ENCODE results near the gene FAM124A.

DNA sequence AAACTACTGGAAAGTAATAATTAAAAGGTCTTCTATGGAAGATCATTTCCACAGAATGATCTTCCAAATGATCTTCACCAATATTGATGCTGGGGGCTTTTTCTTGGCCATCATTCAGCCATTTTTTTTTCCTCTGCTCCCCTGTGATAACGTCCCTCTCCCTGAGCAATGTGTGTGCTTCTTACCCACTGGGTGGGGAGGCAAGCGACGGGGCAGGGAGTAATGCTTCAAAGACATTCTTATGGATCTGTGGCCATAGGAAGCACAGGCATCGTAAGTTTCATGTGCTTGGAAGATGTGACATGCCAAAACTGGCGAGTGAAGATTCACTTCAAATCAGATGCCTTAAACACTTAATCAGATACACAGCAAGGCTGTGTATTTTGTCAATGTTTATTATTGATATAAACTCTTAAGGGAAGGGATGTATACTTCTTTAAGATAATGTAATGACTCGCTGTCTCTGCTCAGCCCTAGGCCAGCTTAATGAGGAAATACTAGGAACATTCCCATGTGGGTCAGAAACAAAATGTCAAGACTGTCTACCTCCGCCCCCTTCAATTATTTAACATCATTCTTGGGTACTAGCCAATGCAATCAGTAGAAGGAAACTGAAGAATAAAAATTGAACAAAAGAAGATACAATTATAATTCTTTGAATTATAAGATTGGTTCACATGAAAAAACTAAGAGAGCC lies 83.2 kb downstream of the FAM124A start:
- TF ChIP-seq POLR2AphosphoS5 (IDR thresholded peaks at IDR 0.05; ENCODE audit: low read depth, low read length) (no peak), SIN3A (IDR thresholded peaks at IDR 0.05; ENCODE audit: borderline replicate concordance, insufficient read depth, low read depth, low read length) (no peak)
- TF ChIP-seq, protein P1, sequence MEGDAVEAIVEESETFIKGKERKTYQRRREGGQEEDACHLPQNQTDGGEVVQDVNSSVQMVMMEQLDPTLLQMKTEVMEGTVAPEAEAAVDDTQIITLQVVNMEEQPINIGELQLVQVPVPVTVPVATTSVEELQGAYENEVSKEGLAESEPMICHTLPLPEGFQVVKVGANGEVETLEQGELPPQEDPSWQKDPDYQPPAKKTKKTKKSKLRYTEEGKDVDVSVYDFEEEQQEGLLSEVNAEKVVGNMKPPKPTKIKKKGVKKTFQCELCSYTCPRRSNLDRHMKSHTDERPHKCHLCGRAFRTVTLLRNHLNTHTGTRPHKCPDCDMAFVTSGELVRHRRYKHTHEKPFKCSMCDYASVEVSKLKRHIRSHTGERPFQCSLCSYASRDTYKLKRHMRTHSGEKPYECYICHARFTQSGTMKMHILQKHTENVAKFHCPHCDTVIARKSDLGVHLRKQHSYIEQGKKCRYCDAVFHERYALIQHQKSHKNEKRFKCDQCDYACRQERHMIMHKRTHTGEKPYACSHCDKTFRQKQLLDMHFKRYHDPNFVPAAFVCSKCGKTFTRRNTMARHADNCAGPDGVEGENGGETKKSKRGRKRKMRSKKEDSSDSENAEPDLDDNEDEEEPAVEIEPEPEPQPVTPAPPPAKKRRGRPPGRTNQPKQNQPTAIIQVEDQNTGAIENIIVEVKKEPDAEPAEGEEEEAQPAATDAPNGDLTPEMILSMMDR (IDR thresholded peaks at IDR 0.05): no peak
- TF ChIP-seq, protein P2, sequence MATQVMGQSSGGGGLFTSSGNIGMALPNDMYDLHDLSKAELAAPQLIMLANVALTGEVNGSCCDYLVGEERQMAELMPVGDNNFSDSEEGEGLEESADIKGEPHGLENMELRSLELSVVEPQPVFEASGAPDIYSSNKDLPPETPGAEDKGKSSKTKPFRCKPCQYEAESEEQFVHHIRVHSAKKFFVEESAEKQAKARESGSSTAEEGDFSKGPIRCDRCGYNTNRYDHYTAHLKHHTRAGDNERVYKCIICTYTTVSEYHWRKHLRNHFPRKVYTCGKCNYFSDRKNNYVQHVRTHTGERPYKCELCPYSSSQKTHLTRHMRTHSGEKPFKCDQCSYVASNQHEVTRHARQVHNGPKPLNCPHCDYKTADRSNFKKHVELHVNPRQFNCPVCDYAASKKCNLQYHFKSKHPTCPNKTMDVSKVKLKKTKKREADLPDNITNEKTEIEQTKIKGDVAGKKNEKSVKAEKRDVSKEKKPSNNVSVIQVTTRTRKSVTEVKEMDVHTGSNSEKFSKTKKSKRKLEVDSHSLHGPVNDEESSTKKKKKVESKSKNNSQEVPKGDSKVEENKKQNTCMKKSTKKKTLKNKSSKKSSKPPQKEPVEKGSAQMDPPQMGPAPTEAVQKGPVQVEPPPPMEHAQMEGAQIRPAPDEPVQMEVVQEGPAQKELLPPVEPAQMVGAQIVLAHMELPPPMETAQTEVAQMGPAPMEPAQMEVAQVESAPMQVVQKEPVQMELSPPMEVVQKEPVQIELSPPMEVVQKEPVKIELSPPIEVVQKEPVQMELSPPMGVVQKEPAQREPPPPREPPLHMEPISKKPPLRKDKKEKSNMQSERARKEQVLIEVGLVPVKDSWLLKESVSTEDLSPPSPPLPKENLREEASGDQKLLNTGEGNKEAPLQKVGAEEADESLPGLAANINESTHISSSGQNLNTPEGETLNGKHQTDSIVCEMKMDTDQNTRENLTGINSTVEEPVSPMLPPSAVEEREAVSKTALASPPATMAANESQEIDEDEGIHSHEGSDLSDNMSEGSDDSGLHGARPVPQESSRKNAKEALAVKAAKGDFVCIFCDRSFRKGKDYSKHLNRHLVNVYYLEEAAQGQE (IDR thresholded peaks at IDR 0.05; ENCODE audit: insufficient read depth in 1 of 2, low read depth in 2 of 2, low read length in 1 of 2): no peak

Measured in Panc1 (cell line).